Panc1 (cell line): ENCODE data around the gene PTPRJ. TPM values are rescaled to one million over a fixed set of nuclear protein-coding genes. Genes with fewer than 3 reads are reported as not detected.

Source experiments
- ATAC-seq: fragments of 200-7000 bp; cut with Tn5 transposase; 2 replicates; pipeline ENCODE4 v1.9.1; 2020; ENCODE audit warnings: mild to moderate bottlenecking, moderate library complexity
- BruUV-seq: library from RNA; stranded (reverse); fragments of 400-500 nt; replicated peaks from 2 replicates; lab custom pipeline; 2021; lab: Mats Ljungman, UMichigan
- CTCF ChIA-PET: fragments of 300-600 bp; sonication (Branson Sonifier 250); formaldehyde crosslinking; loops from one replicate; lab custom pipeline; 2022; ENCODE audit warnings: antibody characterized with exemption; lab: Charles Lee
- POLR2A ChIA-PET: fragments of 300-600 bp; sonication (Branson Sonifier 250); formaldehyde crosslinking; loops from one replicate; lab custom pipeline; 2022; ENCODE audit warnings: antibody characterized with exemption; lab: Charles Lee
- DNase-seq: peaks from one replicate; pipeline ENCODE4 v3.0.0-alpha.2; 2010; ENCODE audit warnings: low read depth, low spot score
- H3K27ac ChIP-seq: 2 replicates; pipeline ENCODE4 v1.5.1; 2011; ENCODE audit warnings: mild to moderate bottlenecking, low read length, inconsistent platforms
- H3K27me3 ChIP-seq: fragments of 200-500 bp; sonication (Bioruptor generic); 2 replicates; pipeline ENCODE4 v1.6.0; 2014; ENCODE audit warnings: low read length, inconsistent platforms; ENCODE audit not compliant: control insufficient read depth, insufficient read depth
- H3K36me3 ChIP-seq: fragments of 200-500 bp; sonication (Bioruptor generic); 2 replicates; pipeline ENCODE4 v1.5.1; 2014; ENCODE audit warnings: inconsistent platforms, mild to moderate bottlenecking, low read length, moderate library complexity; ENCODE audit not compliant: control insufficient read depth, insufficient read depth
- H3K4me1 ChIP-seq: 2 replicates; pipeline ENCODE4 v1.5.1; 2011; ENCODE audit warnings: inconsistent platforms, mild to moderate bottlenecking, low read length, moderate library complexity; ENCODE audit not compliant: control insufficient read depth, insufficient read depth
- H3K4me3 ChIP-seq, 2 experiments: 2 replicates each; pipeline ENCODE4 v1.5.1; 2011 to 2012; ENCODE audit warnings: low read depth in 2 of 2, low read length in 2 of 2, mild to moderate bottlenecking in 2 of 2, inconsistent platforms in 1 of 2, moderate library complexity in 1 of 2
- H3K9me3 ChIP-seq: fragments of 200-500 bp; sonication (Bioruptor generic); 2 replicates; pipeline ENCODE4 v1.5.1; 2014; ENCODE audit warnings: low read depth, mild to moderate bottlenecking, inconsistent platforms, low read length, moderate library complexity; ENCODE audit not compliant: control insufficient read depth, insufficient read depth
- POLR2AphosphoS5 ChIP-seq: IDR thresholded peaks from 2 replicates; pipeline ENCODE4 v1.6.1; 2012; ENCODE audit warnings: mild to moderate bottlenecking, low read depth, low read length, moderate library complexity
- SIN3A ChIP-seq: IDR thresholded peaks from 2 replicates; pipeline ENCODE4 v1.6.1; 2012; ENCODE audit warnings: low read depth, mild to moderate bottlenecking, low read length, moderate library complexity, borderline replicate concordance; ENCODE audit not compliant: insufficient read depth
- TCF7L2 ChIP-seq: IDR thresholded peaks from 2 replicates; pipeline ENCODE4 v1.6.1; 2011; ENCODE audit warnings: mild to moderate bottlenecking, low read depth, low read length, inconsistent platforms
- in situ Hi-C: cut with HindIII; loops from 2 replicates; pipeline ENCODE4 v1.10.0; 2016; ENCODE audit warnings: low sequenced_read_pairs, low pct_unique_long_range_greater_than_20kb
- intact Hi-C: fragments of 100-400 bp; cut with micrococcal nuclease; formaldehyde crosslinking; loops from one replicate; pipeline ENCODE4 v1.10.0; 2022; ENCODE audit not compliant: unreplicated experiment
- total RNA-seq: library from RNA; stranded (reverse); gene quantifications from one replicate; pipeline ENCODE4 v1.2.1, GENCODE V29; 2021; ENCODE audit not compliant: unreplicated experiment
- TF ChIP-seq, protein P1 (sequence below), 2 experiments: IDR thresholded peaks; 2 replicates each; pipeline ENCODE4 v1.6.1; 2011 to 2012; ENCODE audit warnings: low read depth in 2 of 2, control low read depth in 1 of 2, low read length in 1 of 2, mild to moderate bottlenecking in 1 of 2, moderate library complexity in 1 of 2; ENCODE audit not compliant: insufficient read depth in 1 of 2
- TF ChIP-seq, protein P2 (sequence below): fragments of 450-650 bp; IDR thresholded peaks from 2 replicates; pipeline ENCODE4 v1.5.1; 2017; ENCODE audit warnings: mild to moderate bottlenecking

The PTPRJ gene
- total RNA-seq, 1 experiment from 2014 or later, result 73.6 TPM

DNA sequence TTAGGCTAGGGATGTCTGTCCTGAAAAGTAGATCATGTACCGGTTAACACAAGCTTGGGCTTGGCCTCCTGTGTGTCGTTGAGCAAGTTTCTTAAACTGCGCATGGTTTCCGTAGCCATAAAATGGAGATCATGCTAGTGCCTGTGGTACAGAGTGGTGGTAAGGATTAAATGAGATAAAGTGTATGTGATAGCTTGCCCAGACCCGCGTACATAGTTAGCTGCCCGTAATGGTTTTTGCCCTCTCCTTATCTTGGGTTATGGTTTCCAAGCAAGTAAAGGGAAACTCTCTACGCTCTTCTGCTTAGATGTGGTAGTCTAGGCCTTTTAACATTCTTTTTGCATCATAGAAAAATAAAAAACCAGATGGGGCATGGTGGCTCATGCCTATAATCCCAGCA, 11.0 kb upstream of the PTPRJ start:
- in situ Hi-C loops, result no loop called here

DNA sequence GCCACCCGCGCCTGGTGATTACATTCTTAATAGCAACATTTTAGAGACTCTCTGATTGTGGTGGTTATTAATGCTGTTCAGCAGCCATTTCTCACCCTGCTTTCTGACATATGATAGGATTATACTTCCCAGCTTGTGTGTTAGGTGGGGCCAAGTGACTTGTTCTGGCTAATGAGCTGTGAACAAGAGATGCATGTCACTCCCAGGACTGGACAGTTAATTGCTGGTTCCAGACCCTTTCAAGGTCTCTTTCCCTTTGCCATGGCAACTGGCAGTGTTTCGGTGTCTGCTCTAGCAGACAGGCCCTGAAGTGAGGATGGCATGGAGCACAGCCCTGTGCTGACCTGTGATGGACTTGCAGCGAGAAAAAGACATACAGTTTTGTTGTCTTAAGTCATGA, 8.9 kb upstream of the PTPRJ start:
- no peak for DNase-seq
- in situ Hi-C loops (no loop called here), intact Hi-C loops (loop anchor here (5.0 kb wide), 1 partner anchor 34 kb away; no protein-coding TSS in a partner anchor)
- no peak for ATAC-seq
- Histone ChIP-seq H3K36me3 (no peaks in the 10 kb centered on the region), H3K9me3 (no peaks in the 10 kb centered on the region), H3K27ac (peak overlapping the region; percentile 68; the same call in 1 of the 2 replicates), H3K4me1 (peaks cover 25% of the 10 kb centered on the region), H3K27me3 (no peaks in the 10 kb centered on the region), H3K4me3 (no peak overlapping the region)
- ChIA-PET CTCF (no interaction called here), POLR2A (no interaction called here)
- no TSS peak for BruUV-seq
- TF ChIP-seq, protein P1, sequence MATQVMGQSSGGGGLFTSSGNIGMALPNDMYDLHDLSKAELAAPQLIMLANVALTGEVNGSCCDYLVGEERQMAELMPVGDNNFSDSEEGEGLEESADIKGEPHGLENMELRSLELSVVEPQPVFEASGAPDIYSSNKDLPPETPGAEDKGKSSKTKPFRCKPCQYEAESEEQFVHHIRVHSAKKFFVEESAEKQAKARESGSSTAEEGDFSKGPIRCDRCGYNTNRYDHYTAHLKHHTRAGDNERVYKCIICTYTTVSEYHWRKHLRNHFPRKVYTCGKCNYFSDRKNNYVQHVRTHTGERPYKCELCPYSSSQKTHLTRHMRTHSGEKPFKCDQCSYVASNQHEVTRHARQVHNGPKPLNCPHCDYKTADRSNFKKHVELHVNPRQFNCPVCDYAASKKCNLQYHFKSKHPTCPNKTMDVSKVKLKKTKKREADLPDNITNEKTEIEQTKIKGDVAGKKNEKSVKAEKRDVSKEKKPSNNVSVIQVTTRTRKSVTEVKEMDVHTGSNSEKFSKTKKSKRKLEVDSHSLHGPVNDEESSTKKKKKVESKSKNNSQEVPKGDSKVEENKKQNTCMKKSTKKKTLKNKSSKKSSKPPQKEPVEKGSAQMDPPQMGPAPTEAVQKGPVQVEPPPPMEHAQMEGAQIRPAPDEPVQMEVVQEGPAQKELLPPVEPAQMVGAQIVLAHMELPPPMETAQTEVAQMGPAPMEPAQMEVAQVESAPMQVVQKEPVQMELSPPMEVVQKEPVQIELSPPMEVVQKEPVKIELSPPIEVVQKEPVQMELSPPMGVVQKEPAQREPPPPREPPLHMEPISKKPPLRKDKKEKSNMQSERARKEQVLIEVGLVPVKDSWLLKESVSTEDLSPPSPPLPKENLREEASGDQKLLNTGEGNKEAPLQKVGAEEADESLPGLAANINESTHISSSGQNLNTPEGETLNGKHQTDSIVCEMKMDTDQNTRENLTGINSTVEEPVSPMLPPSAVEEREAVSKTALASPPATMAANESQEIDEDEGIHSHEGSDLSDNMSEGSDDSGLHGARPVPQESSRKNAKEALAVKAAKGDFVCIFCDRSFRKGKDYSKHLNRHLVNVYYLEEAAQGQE (IDR thresholded peaks at IDR 0.05; ENCODE audit: insufficient read depth in 1 of 2, low read depth in 2 of 2, low read length in 1 of 2), result no peak
- TF ChIP-seq TCF7L2, result no peak
- TF ChIP-seq SIN3A, result no peak
- TF ChIP-seq, protein P2, sequence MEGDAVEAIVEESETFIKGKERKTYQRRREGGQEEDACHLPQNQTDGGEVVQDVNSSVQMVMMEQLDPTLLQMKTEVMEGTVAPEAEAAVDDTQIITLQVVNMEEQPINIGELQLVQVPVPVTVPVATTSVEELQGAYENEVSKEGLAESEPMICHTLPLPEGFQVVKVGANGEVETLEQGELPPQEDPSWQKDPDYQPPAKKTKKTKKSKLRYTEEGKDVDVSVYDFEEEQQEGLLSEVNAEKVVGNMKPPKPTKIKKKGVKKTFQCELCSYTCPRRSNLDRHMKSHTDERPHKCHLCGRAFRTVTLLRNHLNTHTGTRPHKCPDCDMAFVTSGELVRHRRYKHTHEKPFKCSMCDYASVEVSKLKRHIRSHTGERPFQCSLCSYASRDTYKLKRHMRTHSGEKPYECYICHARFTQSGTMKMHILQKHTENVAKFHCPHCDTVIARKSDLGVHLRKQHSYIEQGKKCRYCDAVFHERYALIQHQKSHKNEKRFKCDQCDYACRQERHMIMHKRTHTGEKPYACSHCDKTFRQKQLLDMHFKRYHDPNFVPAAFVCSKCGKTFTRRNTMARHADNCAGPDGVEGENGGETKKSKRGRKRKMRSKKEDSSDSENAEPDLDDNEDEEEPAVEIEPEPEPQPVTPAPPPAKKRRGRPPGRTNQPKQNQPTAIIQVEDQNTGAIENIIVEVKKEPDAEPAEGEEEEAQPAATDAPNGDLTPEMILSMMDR, result no peak
- TF ChIP-seq POLR2AphosphoS5, result no peak

More for the DNA sequence above, 11.0 kb upstream of the PTPRJ start:
- H3K4me1 ChIP-seq, result peaks cover 19% of the 10 kb centered on the region
- ChIA-PET CTCF (no interaction called here), POLR2A (interaction anchor here (0.6 to 0.7 kb wide), 2 partner anchors 43 to 122 kb away, joined by 3 to 4 read pairs; no protein-coding TSS in a partner anchor)
- ATAC-seq (no peak), DNase-seq (no peak)
- no peak for TF ChIP-seq TCF7L2
- TF ChIP-seq, protein P1 (IDR thresholded peaks at IDR 0.05; ENCODE audit: insufficient read depth in 1 of 2, low read depth in 2 of 2, low read length in 1 of 2), result no peak
- TF ChIP-seq, protein P2, result no peak
- TF ChIP-seq POLR2AphosphoS5, result no peak
- TF ChIP-seq SIN3A, result no peak
- no peaks in the 10 kb centered on the region for H3K9me3 ChIP-seq
- no peak overlapping the region for H3K4me3 ChIP-seq
- intact Hi-C loops, result no loop called here
- no TSS peak for BruUV-seq
- H3K27me3 ChIP-seq, result no peaks in the 10 kb centered on the region
- peak overlapping the region; percentile 37; the same call in 1 of the 2 replicates for H3K27ac ChIP-seq
- H3K36me3 ChIP-seq, result no peaks in the 10 kb centered on the region
